Measurements from ENCODE around the gene DARS1.

DARS1 gene

GRCh38 chr2:135948642-135949355, 36.6 kb downstream of the DARS1 start:
- peak; percentile 83 for ATAC-seq
- TF ChIP-seq GLIS3 (CRISPR knock-in tag; IDR thresholded peaks at IDR 0.05) (no peak), ISL1 (CRISPR knock-in tag; IDR thresholded peaks at IDR 0.05) (peak; percentile 19; the same call in 1 of the 2 replicates)

- no peak for ATAC-seq
- TF ChIP-seq PPARA (CRISPR knock-in tag; IDR thresholded peaks at IDR 0.05; ENCODE audit: borderline replicate concordance) (no peak), ZC3H10 (CRISPR knock-in tag; IDR thresholded peaks at IDR 0.05) (no peak), OSR1 (CRISPR knock-in tag; IDR thresholded peaks at IDR 0.05) (no peak), ZNF8 (CRISPR knock-in tag; IDR thresholded peaks at IDR 0.05) (no peak), RARB (CRISPR knock-in tag; IDR thresholded peaks at IDR 0.05) (no peak), ISL1 (CRISPR knock-in tag; IDR thresholded peaks at IDR 0.05) (no peak), TSHZ2 (CRISPR knock-in tag; IDR thresholded peaks at IDR 0.05) (no peak), PATZ1 (CRISPR knock-in tag; IDR thresholded peaks at IDR 0.05; ENCODE audit: borderline replicate concordance) (no peak), ZFP30 (CRISPR knock-in tag; IDR thresholded peaks at IDR 0.05) (no peak), ZFP3 (CRISPR knock-in tag; IDR thresholded peaks at IDR 0.05) (no peak), ZNF70 (CRISPR knock-in tag; IDR thresholded peaks at IDR 0.05) (no peak), BACH2 (CRISPR knock-in tag; IDR thresholded peaks at IDR 0.05; ENCODE audit: borderline replicate concordance) (no peak)
Observed at GRCh38 chr2:135948141-135948540, 37.3 kb downstream of the DARS1 start.

- TF ChIP-seq ISL1 (CRISPR knock-in tag; IDR thresholded peaks at IDR 0.05) = no peak
- TF ChIP-seq ARNTL (CRISPR knock-in tag; IDR thresholded peaks at IDR 0.05; ENCODE audit: borderline replicate concordance, low read depth) = no peak
- no peak for TF ChIP-seq ZNF565 (CRISPR knock-in tag; conservative IDR thresholded peaks at IDR 0.05; ENCODE audit: low read depth)
- TF ChIP-seq ZC3H10 (CRISPR knock-in tag; IDR thresholded peaks at IDR 0.05) = no peak
- TF ChIP-seq ZNF70 (CRISPR knock-in tag; IDR thresholded peaks at IDR 0.05) = no peak
- no peak for TF ChIP-seq TCF4 (CRISPR knock-in tag; IDR thresholded peaks at IDR 0.05; ENCODE audit: borderline replicate concordance)
- TF ChIP-seq ZNF8 (CRISPR knock-in tag; IDR thresholded peaks at IDR 0.05) = no peak
- no peak for TF ChIP-seq CREB5 (CRISPR knock-in tag; IDR thresholded peaks at IDR 0.05; ENCODE audit: low read depth)
- TF ChIP-seq ZFP30 (CRISPR knock-in tag; IDR thresholded peaks at IDR 0.05) = no peak
- TF ChIP-seq ZFP3 (CRISPR knock-in tag; IDR thresholded peaks at IDR 0.05) = no peak
- no peak for TF ChIP-seq CSRNP3 (CRISPR knock-in tag; IDR thresholded peaks at IDR 0.05)
- TF ChIP-seq POU6F1 (CRISPR knock-in tag; IDR thresholded peaks at IDR 0.05; ENCODE audit: borderline replicate concordance, low read depth) = no peak
- no peak for TF ChIP-seq PPARA (CRISPR knock-in tag; IDR thresholded peaks at IDR 0.05; ENCODE audit: borderline replicate concordance)
- no peak for TF ChIP-seq ESRRG (CRISPR knock-in tag; IDR thresholded peaks at IDR 0.05)
- no peak for TF ChIP-seq RARB (CRISPR knock-in tag; IDR thresholded peaks at IDR 0.05)
- ATAC-seq = no peak
Observed at GRCh38 chr2:135947483-135947882, 37.9 kb downstream of the DARS1 start.
